ENCODE data around the gene STK36.

- TF ChIP-seq POLR2A (IDR thresholded peaks at IDR 0.05) (no peak), CTCF (IDR thresholded peaks at IDR 0.05) (no peak), EP300 (IDR thresholded peaks at IDR 0.05) (no peak)
Measured at GRCh38 chr2:218659988-218660358, 11.9 kb upstream of the STK36 start.
